Measurements from ENCODE around the gene IQCK. TPM values are rescaled to one million over a fixed set of nuclear protein-coding genes. Genes with fewer than 3 reads are reported as not detected.

Gene IQCK
- total RNA-seq, 1 donor from 2014 or later = 0.89 TPM

GRCh38 chr16:19879241-19879792 lies 161.2 kb downstream of the IQCK start:
- intact Hi-C loops (cut with micrococcal nuclease) = no loop called here
- Mint-ChIP-seq H3K27me3 (ENCODE audit: low read depth) (peaks cover 23% of the 10 kb centered on the region), H3K9me3 (no peaks in the 10 kb centered on the region), H3K4me1 (ENCODE audit: low read depth) (no peaks in the 10 kb centered on the region), H3K27ac (no peak overlapping the region), H3K36me3 (ENCODE audit: low read depth) (no peaks in the 10 kb centered on the region), H3K4me3 (ENCODE audit: low read depth) (no peak overlapping the region)
- DNase-seq (ENCODE audit: low spot score) = no peak

GRCh38 chr16:19881028-19881427 lies 163.0 kb downstream of the IQCK start:
- peaks cover 12% of the 10 kb centered on the region for H3K4me1 Mint-ChIP-seq (ENCODE audit: low read depth)
- intact Hi-C loops (cut with micrococcal nuclease) = no loop called here
- H3K36me3 Mint-ChIP-seq (ENCODE audit: low read depth) = no peaks in the 10 kb centered on the region
- no peaks in the 10 kb centered on the region for H3K9me3 Mint-ChIP-seq
- H3K4me3 Mint-ChIP-seq (ENCODE audit: low read depth) = no peak overlapping the region
- H3K27me3 Mint-ChIP-seq (ENCODE audit: low read depth) = peaks cover 37% of the 10 kb centered on the region
- DNase-seq (ENCODE audit: low spot score) = no peak
- no peak overlapping the region for H3K27ac Mint-ChIP-seq

GRCh38 chr16:19881783-19882182 lies 163.7 kb downstream of the IQCK start:
- intact Hi-C loops (cut with micrococcal nuclease) = no loop called here
- Mint-ChIP-seq H3K9me3 (no peaks in the 10 kb centered on the region), H3K27me3 (ENCODE audit: low read depth) (peaks cover 40% of the 10 kb centered on the region), H3K36me3 (ENCODE audit: low read depth) (no peaks in the 10 kb centered on the region), H3K4me1 (ENCODE audit: low read depth) (peaks cover 18% of the 10 kb centered on the region), H3K4me3 (ENCODE audit: low read depth) (no peak overlapping the region), H3K27ac (no peak overlapping the region)
- DNase-seq (ENCODE audit: low spot score) = no peak

GRCh38 chr16:19882186-19882585 lies 164.1 kb downstream of the IQCK start:
- intact Hi-C loops (cut with micrococcal nuclease) = no loop called here
- H3K9me3 Mint-ChIP-seq = no peaks in the 10 kb centered on the region
- H3K27me3 Mint-ChIP-seq (ENCODE audit: low read depth) = peaks cover 40% of the 10 kb centered on the region
- no peak for DNase-seq (ENCODE audit: low spot score)
- H3K36me3 Mint-ChIP-seq (ENCODE audit: low read depth) = no peaks in the 10 kb centered on the region
- no peak overlapping the region for H3K4me3 Mint-ChIP-seq (ENCODE audit: low read depth)
- H3K27ac Mint-ChIP-seq = no peak overlapping the region
- H3K4me1 Mint-ChIP-seq (ENCODE audit: low read depth) = peaks cover 18% of the 10 kb centered on the region

GRCh38 chr16:19882646-19883045 lies 164.6 kb downstream of the IQCK start:
- Mint-ChIP-seq H3K36me3 (ENCODE audit: low read depth) (no peaks in the 10 kb centered on the region), H3K4me3 (ENCODE audit: low read depth) (no peak overlapping the region), H3K9me3 (no peaks in the 10 kb centered on the region), H3K4me1 (ENCODE audit: low read depth) (peaks cover 18% of the 10 kb centered on the region), H3K27me3 (ENCODE audit: low read depth) (peaks cover 40% of the 10 kb centered on the region), H3K27ac (no peak overlapping the region)
- DNase-seq (ENCODE audit: low spot score) = no peak
- intact Hi-C loops (cut with micrococcal nuclease) = no loop called here

GRCh38 chr16:19883296-19883965 lies 165.4 kb downstream of the IQCK start:
- Mint-ChIP-seq H3K36me3 (ENCODE audit: low read depth) (no peaks in the 10 kb centered on the region), H3K4me3 (ENCODE audit: low read depth) (no peak overlapping the region), H3K9me3 (no peaks in the 10 kb centered on the region), H3K27me3 (ENCODE audit: low read depth) (peaks cover 40% of the 10 kb centered on the region), H3K4me1 (ENCODE audit: low read depth) (peaks cover 18% of the 10 kb centered on the region), H3K27ac (no peak overlapping the region)
- DNase-seq (ENCODE audit: low spot score) = no peak
- intact Hi-C loops (cut with micrococcal nuclease) = no loop called here

GRCh38 chr16:19883966-19884485 lies 166.0 kb downstream of the IQCK start:
- Mint-ChIP-seq H3K4me1 (ENCODE audit: low read depth) (peaks cover 22% of the 10 kb centered on the region), H3K4me3 (ENCODE audit: low read depth) (peak overlapping the region; percentile 26), H3K9me3 (no peaks in the 10 kb centered on the region), H3K27me3 (ENCODE audit: low read depth) (peaks cover 40% of the 10 kb centered on the region), H3K36me3 (ENCODE audit: low read depth) (no peaks in the 10 kb centered on the region), H3K27ac (no peak overlapping the region)
- no peak for DNase-seq (ENCODE audit: low spot score)
- intact Hi-C loops (cut with micrococcal nuclease) = no loop called here

GRCh38 chr16:19884611-19885450 lies 166.8 kb downstream of the IQCK start, which contains the start of gene GPRC5B:
Gene GPRC5B (minus strand): TSS chr16:19884848. CDS start chr16:19872845, 12,003 bp downstream.
- H3K36me3 Mint-ChIP-seq (ENCODE audit: low read depth) = no peaks in the 10 kb centered on the region
- H3K27ac Mint-ChIP-seq = no peak within 1 kb of the TSS
- H3K27me3 Mint-ChIP-seq (ENCODE audit: low read depth) = peaks cover 40% of the 10 kb centered on the region
- peak; percentile 22 for DNase-seq (ENCODE audit: low spot score)
- peak within 1 kb of the TSS; percentile 79 for H3K4me3 Mint-ChIP-seq (ENCODE audit: low read depth)
- H3K4me1 Mint-ChIP-seq (ENCODE audit: low read depth) = peaks cover 23% of the 10 kb centered on the region
- H3K9me3 Mint-ChIP-seq = no peaks in the 10 kb centered on the region
- intact Hi-C loops (cut with micrococcal nuclease) = loop anchor here (5.0 kb wide), 1 partner anchor 168 kb away; the partner anchor contains the start of genes IQCK and KNOP1

GRCh38 chr16:19885451-19886072 lies 167.5 kb downstream of the IQCK start:
- Mint-ChIP-seq H3K4me1 (ENCODE audit: low read depth) (peaks cover 23% of the 10 kb centered on the region), H3K27me3 (ENCODE audit: low read depth) (peaks cover 40% of the 10 kb centered on the region), H3K36me3 (ENCODE audit: low read depth) (no peaks in the 10 kb centered on the region), H3K27ac (no peak overlapping the region), H3K9me3 (no peaks in the 10 kb centered on the region), H3K4me3 (ENCODE audit: low read depth) (peak overlapping the region; percentile 79)
- intact Hi-C loops (cut with micrococcal nuclease) = loop anchor here (1.0 to 5.0 kb wide), 5 partner anchors 168 to 330 kb away; partner anchors contain the start of genes IQCK, KNOP1 and VPS35L
- no peak for DNase-seq (ENCODE audit: low spot score)

GRCh38 chr16:19886073-19886941 lies 168.2 kb downstream of the IQCK start:
- Mint-ChIP-seq H3K27ac (no peak overlapping the region), H3K9me3 (no peaks in the 10 kb centered on the region), H3K4me3 (ENCODE audit: low read depth) (peak overlapping the region; percentile 54), H3K36me3 (ENCODE audit: low read depth) (no peaks in the 10 kb centered on the region), H3K27me3 (ENCODE audit: low read depth) (peaks cover 38% of the 10 kb centered on the region), H3K4me1 (ENCODE audit: low read depth) (peaks cover 23% of the 10 kb centered on the region)
- peak; percentile 74 for DNase-seq (ENCODE audit: low spot score)
- intact Hi-C loops (cut with micrococcal nuclease) = loop anchor here (1.0 to 5.0 kb wide), 5 partner anchors 169 to 331 kb away; partner anchors contain the start of genes IQCK, KNOP1 and VPS35L

- Mint-ChIP-seq H3K27me3 (ENCODE audit: low read depth) (peaks cover 20% of the 10 kb centered on the region), H3K36me3 (ENCODE audit: low read depth) (no peaks in the 10 kb centered on the region), H3K27ac (no peak overlapping the region), H3K4me1 (ENCODE audit: low read depth) (peaks cover 23% of the 10 kb centered on the region), H3K9me3 (no peaks in the 10 kb centered on the region), H3K4me3 (ENCODE audit: low read depth) (no peak overlapping the region)
- intact Hi-C loops (cut with micrococcal nuclease) = loop anchor here (5.0 kb wide), 1 partner anchor 172 kb away; the partner anchor contains the start of genes IQCK and KNOP1
- no peak for DNase-seq (ENCODE audit: low spot score)
Observed at GRCh38 chr16:19888834-19889233, 170.8 kb downstream of the IQCK start.

Data from activated T-helper 2 cell treated with anti-CD3 and anti-CD28 coated beads, Interferon-gamma antibody, Interleukin-2, Interleukin-4, amounts not matched to agents 10 μg/mL and 5 μg/mL and 100 μg/mL, durations not matched to agents 14 hours and 24 hours and 36 hours (primary cell).